Spinal cord (tissue), 10 donors: Measurements from ENCODE around the gene TECPR2. TPM values are rescaled to one million over a fixed set of nuclear protein-coding genes. Genes with fewer than 3 reads are reported as not detected.
A peak's percentile ranks its signal among the peaks of the same experiment; 100 is the strongest.
"Not testable (repeated sequence)": the region's sequence is repeated elsewhere in the genome, so short reads cannot be mapped to it uniquely, and the experiment has no call there.

Experiments used
- DNase-seq, 6 donors: peaks; one replicate each; pipeline versions ENCODE4 v3.0.0 to v3.0.0-alpha.2; 2013 to 2015; ENCODE audit warnings: low spot score in 6 of 6, low read depth in 4 of 6
- H3K27ac ChIP-seq: one replicate; pipeline ENCODE4 v1.5.1; 2013; ENCODE audit warnings: low read depth, low read length, control low read depth
- H3K27me3 ChIP-seq: one replicate; pipeline ENCODE4 v1.6.1; 2013; ENCODE audit warnings: low read length; ENCODE audit not compliant: control insufficient read depth, insufficient read depth
- H3K36me3 ChIP-seq: one replicate; pipeline ENCODE4 v1.6.1; 2013; ENCODE audit warnings: low read length; ENCODE audit not compliant: control insufficient read depth, insufficient read depth
- H3K4me1 ChIP-seq: one replicate; pipeline ENCODE4 v1.6.1; 2013; ENCODE audit warnings: low read length; ENCODE audit not compliant: control insufficient read depth, insufficient read depth
- H3K4me3 ChIP-seq: one replicate; pipeline ENCODE4 v1.5.1; 2013; ENCODE audit warnings: low read depth, low read length, control low read depth
- H3K9me3 ChIP-seq: one replicate; pipeline ENCODE4 v1.6.1; 2013; ENCODE audit warnings: low read length; ENCODE audit not compliant: control insufficient read depth, insufficient read depth
- WGBS: methylation state at CpG from one replicate; pipeline ENCODE4 v1.1.5; 2013; ENCODE audit warnings: missing lambda C conversion rate; ENCODE audit not compliant: insufficient coverage; 5-methylcytosine and 5-hydroxymethylcytosine counted together
- polyA plus RNA-seq, 2 donors: library from polyadenylated mRNA; unstranded; fragments of 120-200 nt; gene quantifications; one replicate each; pipeline ENCODE4 v1.2.1, GENCODE V29; 2013; ENCODE audit not compliant: insufficient read length in 2 of 2
- total RNA-seq, 2 donors: library from RNA; depleted of rRNA in 1 of 2; stranded (reverse); fragments of 120-200 nt in 1 of 2; fragments of >200 nt in 1 of 2; gene quantifications; one replicate each; pipeline versions ENCODE4 v1.2.3 to v1.2.4, GENCODE V29; 2013 to 2014
- donor health status: healthy.

Gene TECPR2
- total and polyA plus RNA-seq, 4 donors, result 19.4 to 48.8 (median 34.6) TPM

DNA sequence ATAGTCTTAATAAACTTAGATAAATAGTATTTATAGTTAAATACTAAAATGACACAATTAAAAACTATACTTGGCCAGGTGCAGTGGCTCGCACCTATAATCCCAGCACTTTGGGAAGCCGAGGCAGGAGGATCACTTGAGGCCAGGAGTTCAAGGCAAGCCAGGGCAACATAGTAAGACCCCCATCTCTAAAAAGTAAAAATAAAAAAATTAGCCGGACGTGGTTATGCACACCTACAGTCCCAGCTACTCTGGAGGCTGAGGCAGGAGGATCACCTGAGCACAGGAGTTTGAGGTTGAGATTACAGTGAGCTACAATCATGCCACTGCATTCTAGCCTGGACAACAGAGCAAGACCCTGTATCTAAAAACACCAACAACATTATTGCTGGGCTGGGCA is 16.1 kb upstream of the TECPR2 start:
- Histone ChIP-seq H3K4me3 (no peak overlapping the region), H3K36me3 (peaks cover 77% of the 10 kb centered on the region)

DNA sequence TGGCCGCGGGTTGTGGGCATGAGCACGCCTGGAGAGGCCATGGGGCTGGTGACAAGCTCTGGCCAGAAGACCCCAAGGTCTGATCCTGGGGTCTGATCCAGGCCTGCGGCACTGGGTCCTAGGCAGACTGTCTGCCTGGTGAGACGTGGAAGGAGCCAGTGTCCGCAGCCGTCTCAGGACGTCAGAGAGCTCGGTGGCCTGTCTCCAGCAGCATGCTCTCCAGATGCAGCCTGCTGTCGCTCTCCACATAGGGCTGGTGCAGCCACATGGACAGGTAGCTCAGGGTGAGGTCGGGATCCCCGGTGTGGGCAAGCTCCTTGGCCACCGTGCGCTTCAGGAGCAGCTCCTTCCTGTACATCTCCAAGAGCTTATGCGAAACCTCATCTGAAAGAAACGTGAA is 14.4 kb upstream of the TECPR2 start:
- WGBS, result 92% methylated on average over 16 of the region's 16 CpGs
- Histone ChIP-seq H3K9me3 (no peaks in the 10 kb centered on the region), H3K36me3 (peaks cover 74% of the 10 kb centered on the region), H3K4me3 (no peak overlapping the region), H3K27me3 (no peaks in the 10 kb centered on the region), H3K27ac (no peak overlapping the region), H3K4me1 (peaks cover 16% of the 10 kb centered on the region)
- no peak for DNase-seq

More for the DNA sequence above, 16.1 kb upstream of the TECPR2 start:
- H3K27ac ChIP-seq, result no peak overlapping the region
- H3K4me1 ChIP-seq, result peaks cover 16% of the 10 kb centered on the region
- WGBS, result 100% methylated on average over 1 of the region's 4 CpGs
- H3K27me3 ChIP-seq, result no peaks in the 10 kb centered on the region
- no peaks in the 10 kb centered on the region for H3K9me3 ChIP-seq
- no peak for DNase-seq

DNA sequence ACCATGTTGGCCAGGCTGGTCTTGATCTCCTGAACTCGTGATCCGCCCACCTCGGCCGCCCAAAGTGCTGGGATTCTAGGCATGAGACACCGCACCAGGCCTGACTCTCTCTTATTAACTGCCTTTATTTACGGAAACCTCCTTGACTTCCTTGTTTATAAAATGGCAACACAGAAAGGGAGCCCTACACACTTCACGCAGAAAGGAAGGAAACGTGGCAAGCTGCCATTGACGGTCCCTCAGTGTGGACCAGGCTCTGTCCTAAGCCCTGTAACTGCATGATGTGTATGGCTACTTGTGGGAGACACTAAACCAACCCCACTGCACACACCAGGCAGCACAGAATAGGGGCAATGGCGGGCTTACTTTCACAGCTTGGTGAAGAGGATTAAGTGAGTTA is 11.7 kb upstream of the TECPR2 start:
- H3K4me1 ChIP-seq, result no peaks in the 10 kb centered on the region
- no peaks in the 10 kb centered on the region for H3K27me3 ChIP-seq
- DNase-seq, result no peak
- peaks cover 70% of the 10 kb centered on the region for H3K36me3 ChIP-seq
- no peak overlapping the region for H3K4me3 ChIP-seq
- H3K27ac ChIP-seq, result no peak overlapping the region
- H3K9me3 ChIP-seq, result no peaks in the 10 kb centered on the region
- WGBS, result 97% methylated on average over 5 of the region's 10 CpGs

DNA sequence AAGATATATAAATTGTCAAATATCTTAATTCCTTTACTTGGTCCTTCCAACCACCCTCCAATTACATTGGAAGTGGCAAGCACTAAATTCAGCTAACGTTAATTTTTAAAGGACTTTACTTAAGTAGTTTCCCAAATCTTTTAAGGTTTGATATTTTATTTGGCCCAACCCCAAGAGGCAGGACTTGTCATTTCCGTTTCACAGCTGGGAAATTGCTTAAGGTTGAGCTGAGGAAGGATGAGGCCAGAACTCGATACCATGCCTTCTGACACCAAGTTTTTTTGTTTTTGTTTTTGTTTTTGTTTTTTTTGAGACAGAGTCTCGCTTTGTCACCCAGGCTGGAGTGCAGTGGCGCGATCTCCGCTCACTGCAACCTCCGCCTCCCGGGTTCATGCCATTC is 11.1 kb upstream of the TECPR2 start:
- H3K4me1 ChIP-seq, H3K27ac ChIP-seq, H3K9me3 ChIP-seq, DNase-seq, H3K4me3 ChIP-seq, H3K27me3 ChIP-seq: not testable (repeated sequence)
- 97% methylated on average over 5 of the region's 9 CpGs for whole genome bisulfite sequencing
- peaks cover 70% of the 10 kb centered on the region for H3K36me3 ChIP-seq

DNA sequence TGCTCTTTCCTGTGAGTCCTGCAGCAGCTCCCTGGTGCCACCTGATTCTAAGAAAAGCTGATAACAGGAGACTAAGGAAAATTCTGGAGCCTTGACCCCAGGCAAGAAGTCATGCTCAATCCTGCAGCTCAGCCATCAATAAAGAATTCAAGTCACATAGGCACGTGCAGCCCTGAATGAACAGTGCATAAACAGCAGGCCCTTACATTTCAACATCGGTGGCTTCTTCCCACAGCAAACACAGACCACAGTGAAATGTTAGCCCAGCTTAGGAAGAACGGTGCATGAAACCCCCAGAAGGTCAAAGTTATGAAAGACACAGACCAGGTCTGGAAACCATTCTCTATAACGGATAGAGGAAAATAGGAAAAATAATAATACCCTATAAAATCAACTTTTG is 10.5 kb upstream of the TECPR2 start:
- Histone ChIP-seq H3K4me1 (no peaks in the 10 kb centered on the region), H3K9me3 (no peaks in the 10 kb centered on the region), H3K4me3 (no peak overlapping the region), H3K36me3 (peaks cover 71% of the 10 kb centered on the region), H3K27ac (no peak overlapping the region), H3K27me3 (no peaks in the 10 kb centered on the region)
- WGBS, result 39% methylated on average over 2 of the region's 4 CpGs
- peak in 1 of 6 donors; percentile 30 for DNase-seq

DNA sequence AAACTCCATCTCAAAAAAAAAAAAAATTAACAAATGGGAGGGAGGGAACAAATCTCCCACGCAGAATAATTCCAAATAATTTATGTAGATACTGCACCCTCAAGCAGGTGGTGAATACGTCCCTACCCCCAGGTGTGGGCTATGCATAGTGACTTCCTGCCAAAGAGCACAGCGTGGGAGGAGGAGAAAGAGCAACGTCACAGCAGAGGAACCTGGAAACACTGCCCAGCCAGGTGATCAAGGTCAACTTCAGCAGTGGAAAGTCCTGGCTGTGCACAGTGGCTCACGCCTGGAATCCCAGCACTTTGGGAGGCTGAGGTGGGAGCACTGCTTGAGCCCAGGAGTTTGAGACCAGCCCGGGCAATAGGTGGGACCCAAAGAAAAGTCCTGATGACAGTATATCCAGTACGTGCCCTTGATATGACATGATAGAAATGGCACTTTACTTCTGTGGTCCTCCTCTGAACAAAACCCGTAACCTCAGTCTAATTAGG is 9.6 kb upstream of the TECPR2 start:
- Histone ChIP-seq H3K4me1 (no peaks in the 10 kb centered on the region), H3K27ac (no peak overlapping the region), H3K27me3 (no peaks in the 10 kb centered on the region), H3K4me3 (no peak overlapping the region), H3K9me3 (no peaks in the 10 kb centered on the region), H3K36me3 (peaks cover 65% of the 10 kb centered on the region)
- 93% methylated on average over 7 of the region's 8 CpGs for WGBS
- no peak for DNase-seq

DNA sequence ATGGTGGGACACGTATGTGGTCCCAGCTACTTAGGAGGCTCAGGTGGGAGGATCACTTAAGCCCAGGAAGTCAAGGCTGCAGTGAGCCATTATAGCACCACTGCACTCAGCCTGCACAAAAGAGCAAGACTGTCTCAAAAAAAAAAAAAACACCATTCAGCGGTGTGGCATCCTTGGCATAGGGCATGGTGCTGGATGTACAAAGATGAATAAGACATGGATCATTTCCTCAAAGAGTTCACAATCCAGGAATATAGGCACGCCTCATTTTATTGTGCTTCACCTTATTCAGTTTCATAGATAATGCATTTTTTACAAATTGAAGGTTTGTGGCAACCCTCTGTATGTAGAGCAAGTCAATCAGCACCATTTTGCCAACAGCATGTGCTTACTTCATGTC is 6.5 kb upstream of the TECPR2 start:
- Histone ChIP-seq H3K36me3 (peaks cover 53% of the 10 kb centered on the region), H3K4me3 (no peak overlapping the region), H3K27ac (no peak overlapping the region), H3K9me3 (no peaks in the 10 kb centered on the region), H3K27me3 (no peaks in the 10 kb centered on the region), H3K4me1 (no peaks in the 10 kb centered on the region)
- no peak for DNase-seq
- 100% methylated on average over 1 of the region's 3 CpGs for WGBS

DNA sequence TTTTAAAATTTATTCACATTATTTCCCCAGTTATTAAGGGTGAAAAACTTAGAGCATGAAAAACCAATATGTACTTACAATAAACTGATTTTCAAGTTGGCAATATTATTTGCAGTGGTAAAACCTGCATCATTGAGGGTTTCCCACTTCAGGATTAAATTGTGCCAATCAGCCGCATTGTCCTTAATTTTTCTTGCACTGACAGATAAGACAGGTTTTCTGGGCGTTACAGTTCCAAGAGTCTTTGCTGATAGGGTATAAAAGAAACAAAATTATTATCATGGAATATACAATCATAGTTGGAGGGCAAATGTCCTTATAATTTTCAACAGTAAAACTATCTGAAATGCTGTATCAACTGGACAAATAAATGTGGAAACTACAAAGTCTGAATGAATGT is 3.4 kb upstream of the TECPR2 start:
- no peak overlapping the region for H3K27ac ChIP-seq
- H3K4me3 ChIP-seq, result no peak overlapping the region
- H3K36me3 ChIP-seq, result peaks cover 35% of the 10 kb centered on the region
- no CpG with 5 or more reads among the region's 2 CpGs for WGBS
- no peaks in the 10 kb centered on the region for H3K9me3 ChIP-seq
- DNase-seq, result no peak
- H3K4me1 ChIP-seq, result peaks cover 10% of the 10 kb centered on the region
- H3K27me3 ChIP-seq, result no peaks in the 10 kb centered on the region

DNA sequence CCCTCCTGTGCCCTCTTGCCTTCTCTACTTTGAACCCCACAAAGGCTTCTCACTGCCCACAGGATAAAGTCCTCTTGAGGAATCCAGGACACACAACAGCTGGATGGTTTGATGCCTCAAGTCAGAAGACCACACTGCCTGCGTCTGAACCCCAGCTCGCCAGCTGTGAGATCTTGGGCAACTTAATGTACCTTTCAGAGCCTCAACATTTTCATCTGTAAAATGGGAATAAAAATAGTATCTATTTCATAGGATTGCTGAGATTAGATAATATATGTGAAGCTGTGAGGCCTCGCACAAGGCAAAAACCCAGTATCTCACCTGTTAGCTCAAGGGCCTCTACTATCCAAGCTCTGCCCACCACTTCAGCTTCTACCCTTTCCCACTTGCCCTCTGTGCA is 2.4 kb upstream of the TECPR2 start:
- Histone ChIP-seq H3K9me3 (no peaks in the 10 kb centered on the region), H3K27ac (no peak overlapping the region), H3K4me1 (peaks cover 10% of the 10 kb centered on the region), H3K4me3 (no peak overlapping the region), H3K36me3 (peaks cover 24% of the 10 kb centered on the region), H3K27me3 (no peaks in the 10 kb centered on the region)
- 100% methylated on average over 1 of the region's 3 CpGs for WGBS
- no peak for DNase-seq

DNA sequence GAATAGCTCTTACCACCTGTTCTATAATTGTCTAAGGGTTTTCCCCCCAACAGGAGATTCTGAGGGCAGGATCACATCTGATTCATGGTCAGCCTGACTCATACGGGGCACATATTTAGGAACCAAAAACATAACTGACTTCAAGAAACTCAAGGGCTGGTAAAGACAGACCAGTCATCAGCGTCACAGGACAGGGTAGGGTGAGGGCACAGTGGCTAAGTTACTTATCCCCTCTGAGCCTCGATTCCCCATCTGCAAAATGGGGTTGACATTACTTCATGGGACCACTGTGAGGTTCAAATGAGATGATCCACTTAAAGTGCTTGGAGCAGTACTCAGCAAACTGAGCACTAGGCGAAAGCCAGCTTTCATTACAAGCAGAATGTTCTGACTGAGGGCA is 657 bp upstream of the TECPR2 start:
- no peaks in the 10 kb centered on the region for H3K9me3 ChIP-seq
- H3K27me3 ChIP-seq, result no peaks in the 10 kb centered on the region
- peak overlapping the region; percentile 90 for H3K27ac ChIP-seq
- H3K4me3 ChIP-seq, result peak overlapping the region; percentile 87
- peaks cover 10% of the 10 kb centered on the region for H3K4me1 ChIP-seq
- peaks cover 12% of the 10 kb centered on the region for H3K36me3 ChIP-seq
- WGBS, result 100% methylated on average over 1 of the region's 4 CpGs
- peak in 1 of 6 donors; percentile 9 for DNase-seq
